ENCODE data around the gene LPP. TPM values are rescaled to one million over a fixed set of nuclear protein-coding genes. Genes with fewer than 3 reads are reported as not detected.

LPP gene
- polyA plus RNA-seq, 1 donor (not counting 4 experiments of a cell fraction or from before 2014, with no cell fraction given), result 16.0 TPM

GRCh38 chr3:188253123-188253793, 99.3 kb downstream of the LPP start:
- FAIRE-seq, result no peak
- no peak overlapping the region for H3K27ac ChIP-seq (ENCODE audit: control insufficient read depth, insufficient read depth, low read length)
- TF ChIP-seq, protein P1, sequence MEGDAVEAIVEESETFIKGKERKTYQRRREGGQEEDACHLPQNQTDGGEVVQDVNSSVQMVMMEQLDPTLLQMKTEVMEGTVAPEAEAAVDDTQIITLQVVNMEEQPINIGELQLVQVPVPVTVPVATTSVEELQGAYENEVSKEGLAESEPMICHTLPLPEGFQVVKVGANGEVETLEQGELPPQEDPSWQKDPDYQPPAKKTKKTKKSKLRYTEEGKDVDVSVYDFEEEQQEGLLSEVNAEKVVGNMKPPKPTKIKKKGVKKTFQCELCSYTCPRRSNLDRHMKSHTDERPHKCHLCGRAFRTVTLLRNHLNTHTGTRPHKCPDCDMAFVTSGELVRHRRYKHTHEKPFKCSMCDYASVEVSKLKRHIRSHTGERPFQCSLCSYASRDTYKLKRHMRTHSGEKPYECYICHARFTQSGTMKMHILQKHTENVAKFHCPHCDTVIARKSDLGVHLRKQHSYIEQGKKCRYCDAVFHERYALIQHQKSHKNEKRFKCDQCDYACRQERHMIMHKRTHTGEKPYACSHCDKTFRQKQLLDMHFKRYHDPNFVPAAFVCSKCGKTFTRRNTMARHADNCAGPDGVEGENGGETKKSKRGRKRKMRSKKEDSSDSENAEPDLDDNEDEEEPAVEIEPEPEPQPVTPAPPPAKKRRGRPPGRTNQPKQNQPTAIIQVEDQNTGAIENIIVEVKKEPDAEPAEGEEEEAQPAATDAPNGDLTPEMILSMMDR (optimal IDR thresholded peaks at IDR 0.05 in 1 of 3, IDR thresholded peaks at IDR 0.05 in 1 of 3, conservative IDR thresholded peaks at IDR 0.05 in 1 of 3; ENCODE audit: extremely low read depth in 1 of 3, insufficient read depth in 2 of 3, low read length in 3 of 3), result no peak
- no peak for TF ChIP-seq EZH2 (IDR thresholded peaks at IDR 0.05; ENCODE audit: low read length)

DNA sequence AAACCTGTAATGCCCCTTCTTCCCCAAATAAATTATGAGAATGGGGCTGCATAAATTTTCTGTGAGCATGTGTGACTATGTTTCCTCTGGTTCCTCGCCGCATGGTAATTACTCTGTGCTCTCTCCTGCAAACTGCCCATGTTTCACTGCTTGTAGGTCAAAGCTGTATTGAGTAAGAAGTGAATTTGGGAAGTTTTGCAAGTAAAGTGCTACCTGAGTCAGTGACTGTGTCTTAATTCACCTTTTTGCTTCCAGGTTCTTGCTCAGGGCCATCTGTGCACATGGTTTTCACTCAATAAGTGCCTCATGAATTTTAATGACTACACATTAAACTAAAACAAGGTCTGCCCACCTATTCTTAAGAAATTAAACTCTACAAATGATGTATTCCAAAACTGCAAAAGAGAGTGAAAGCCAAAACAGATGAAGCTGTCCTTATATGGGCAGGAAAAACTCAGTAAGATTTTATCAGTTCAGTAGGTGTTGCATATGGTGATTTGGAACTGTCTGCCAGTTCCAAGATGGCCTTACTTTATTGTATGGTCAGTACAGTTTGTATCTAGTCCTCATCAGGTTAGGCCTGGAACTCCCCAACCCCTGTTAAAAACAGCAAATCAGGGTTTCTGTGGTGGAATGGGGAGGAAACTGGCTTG, 100.0 kb downstream of the LPP start:
- Histone ChIP-seq H3K4me1 (ENCODE audit: control insufficient read depth, extremely low read depth, insufficient read depth, low read length) (no peaks in the 10 kb centered on the region), H3K4me3 (ENCODE audit: control insufficient read depth in 2 of 3, extremely low read depth in 1 of 3, insufficient read depth in 2 of 3, low read depth in 1 of 3, low read length in 3 of 3) (no peak overlapping the region), H3K9me1 (ENCODE audit: control insufficient read depth, extremely low read depth, insufficient read depth, low read length) (no peaks in the 10 kb centered on the region), H3K9ac (ENCODE audit: control insufficient read depth, extremely low read depth, insufficient read depth, low read length) (no peak overlapping the region), H2AFZ (ENCODE audit: control insufficient read depth, low read length) (no peak overlapping the region), H3K79me2 (ENCODE audit: control insufficient read depth, insufficient read depth, low read length) (peaks cover 14% of the 10 kb centered on the region), H3K4me2 (ENCODE audit: control insufficient read depth, extremely low read depth, insufficient read depth, low read depth, low read length) (no peak overlapping the region), H3K27me3 (ENCODE audit: control insufficient read depth, extremely low read depth, insufficient read depth, low read length) (no peaks in the 10 kb centered on the region), H3K27ac (ENCODE audit: control insufficient read depth, insufficient read depth, low read length) (no peak overlapping the region), H4K20me1 (ENCODE audit: control insufficient read depth, extremely low read depth, insufficient read depth, low read length) (no peaks in the 10 kb centered on the region), H3K36me3 (ENCODE audit: control insufficient read depth in 2 of 2, extremely low read depth in 1 of 2, insufficient read depth in 2 of 2, low read length in 2 of 2) (peaks cover 0 to 2% of the 10 kb centered on the region in 2 experiments), H3K9me3 (ENCODE audit: control insufficient read depth, low read depth, low read length) (no peaks in the 10 kb centered on the region)
- FAIRE-seq (peak; percentile 20), DNase-seq (ENCODE audit: low read depth, low spot score) (no peak)
- dilution Hi-C loops (cut with MboI; ENCODE audit: extremely low pct_ligation_motif_present, low sequenced_read_pairs), result no loop called here
- no peak for TF ChIP-seq EZH2 (IDR thresholded peaks at IDR 0.05; ENCODE audit: low read length)
- TF ChIP-seq, protein P1 (optimal IDR thresholded peaks at IDR 0.05 in 1 of 3, IDR thresholded peaks at IDR 0.05 in 1 of 3, conservative IDR thresholded peaks at IDR 0.05 in 1 of 3; ENCODE audit: extremely low read depth in 1 of 3, insufficient read depth in 2 of 3, low read length in 3 of 3), result no peak

More at GRCh38 chr3:188253123-188253793, 99.3 kb downstream of the LPP start:
- Histone ChIP-seq H3K27me3 (ENCODE audit: control insufficient read depth, extremely low read depth, insufficient read depth, low read length) (no peaks in the 10 kb centered on the region), H3K4me1 (ENCODE audit: control insufficient read depth, extremely low read depth, insufficient read depth, low read length) (no peaks in the 10 kb centered on the region), H3K9me1 (ENCODE audit: control insufficient read depth, extremely low read depth, insufficient read depth, low read length) (no peaks in the 10 kb centered on the region), H4K20me1 (ENCODE audit: control insufficient read depth, extremely low read depth, insufficient read depth, low read length) (no peaks in the 10 kb centered on the region), H3K4me2 (ENCODE audit: control insufficient read depth, extremely low read depth, insufficient read depth, low read depth, low read length) (no peak overlapping the region), H2AFZ (ENCODE audit: control insufficient read depth, low read length) (no peak overlapping the region), H3K4me3 (ENCODE audit: control insufficient read depth in 2 of 3, extremely low read depth in 1 of 3, insufficient read depth in 2 of 3, low read depth in 1 of 3, low read length in 3 of 3) (no peak overlapping the region), H3K9me3 (ENCODE audit: control insufficient read depth, low read depth, low read length) (no peaks in the 10 kb centered on the region), H3K79me2 (ENCODE audit: control insufficient read depth, insufficient read depth, low read length) (peaks cover 14% of the 10 kb centered on the region), H3K36me3 (ENCODE audit: control insufficient read depth in 2 of 2, extremely low read depth in 1 of 2, insufficient read depth in 2 of 2, low read length in 2 of 2) (peaks cover 0 to 2% of the 10 kb centered on the region in 2 experiments), H3K9ac (ENCODE audit: control insufficient read depth, extremely low read depth, insufficient read depth, low read length) (no peak overlapping the region)
- dilution Hi-C loops (cut with MboI; ENCODE audit: extremely low pct_ligation_motif_present, low sequenced_read_pairs), result no loop called here
- DNase-seq (ENCODE audit: low read depth, low spot score), result no peak

All from keratinocyte (primary cell).